Liver (tissue), 9 donors: Measurements from ENCODE around the gene ANGPT4. TPM values are rescaled to one million over a fixed set of nuclear protein-coding genes. Genes with fewer than 3 reads are reported as not detected.

ENCODE experiments used
- DNase-seq: peaks from one replicate; pipeline ENCODE4 v3.0.0-alpha.2; 2017; ENCODE audit warnings: low spot score
- H3K27ac ChIP-seq, 2 donors: one replicate each; pipeline ENCODE4 v1.7.0; 2013; ENCODE audit warnings: inconsistent platforms in 2 of 2, low read length in 2 of 2, control low read depth in 1 of 2, low read depth in 1 of 2, mild to moderate bottlenecking in 1 of 2
- H3K27me3 ChIP-seq, 4 donors: one replicate each; pipeline versions ENCODE4 v1.6.1 to v1.7.0; 2013; ENCODE audit warnings: low read length in 3 of 4, inconsistent platforms in 1 of 4, mild to moderate bottlenecking in 1 of 4, moderate library complexity in 1 of 4; ENCODE audit not compliant: control insufficient read depth in 4 of 4, insufficient read depth in 4 of 4
- H3K36me3 ChIP-seq, 4 donors: one replicate each; pipeline versions ENCODE4 v1.6.1 to v1.7.0; 2013; ENCODE audit warnings: low read length in 3 of 4, mild to moderate bottlenecking in 3 of 4, low read depth in 1 of 4, moderate library complexity in 1 of 4; ENCODE audit not compliant: control insufficient read depth in 4 of 4, insufficient read depth in 3 of 4
- H3K4me1 ChIP-seq, 4 donors: one replicate each; pipeline versions ENCODE4 v1.6.1 to v1.7.0; 2013; ENCODE audit warnings: low read length in 3 of 4, mild to moderate bottlenecking in 3 of 4, moderate library complexity in 1 of 4; ENCODE audit not compliant: control insufficient read depth in 4 of 4, insufficient read depth in 4 of 4
- H3K4me3 ChIP-seq, 3 donors: one replicate each; pipeline versions ENCODE4 v1.6.1 to v1.7.0; 2013; ENCODE audit warnings: low read length in 3 of 3, control low read depth in 1 of 3, low read depth in 1 of 3, mild to moderate bottlenecking in 1 of 3
- H3K9ac ChIP-seq, 2 donors: one replicate each; pipeline ENCODE4 v1.7.0; 2013; ENCODE audit warnings: low read length in 2 of 2, mild to moderate bottlenecking in 2 of 2, moderate library complexity in 2 of 2, control low read depth in 1 of 2, low read depth in 1 of 2
- H3K9me3 ChIP-seq, 4 donors: one replicate each; pipeline versions ENCODE4 v1.6.1 to v1.7.0; 2013; ENCODE audit warnings: low read length in 3 of 4; ENCODE audit not compliant: control insufficient read depth in 4 of 4
- ATF3 ChIP-seq: IDR thresholded peaks from 2 replicates; pipeline ENCODE4 v1.6.1; 2016; ENCODE audit warnings: antibody characterized with exemption
- CTCF ChIP-seq: fragments of 150-350 bp; IDR thresholded peaks from 2 replicates; pipeline ENCODE4 v1.5.1; 2017; ENCODE audit warnings: improper control_type of control experiment, low read depth, low read length; ENCODE audit not compliant: missing input control
- EGR1 ChIP-seq, 2 donors: IDR thresholded peaks; 2 replicates each; pipeline ENCODE4 v1.6.1; 2016 to 2018; ENCODE audit warnings: antibody characterized with exemption in 2 of 2, low read depth in 2 of 2
- FOXA1 ChIP-seq: IDR thresholded peaks from 2 replicates; pipeline ENCODE4 v1.6.1; 2016; ENCODE audit warnings: antibody characterized with exemption
- FOXA2 ChIP-seq: IDR thresholded peaks from 2 replicates; pipeline ENCODE4 v1.6.1; 2016; ENCODE audit warnings: antibody characterized with exemption
- GABPA ChIP-seq, 2 donors: IDR thresholded peaks in 1 of 2; conservative IDR thresholded peaks in 1 of 2; 2 replicates each; pipeline ENCODE4 v1.6.1; 2016; ENCODE audit warnings: antibody characterized with exemption in 2 of 2, mild to moderate bottlenecking in 1 of 2, moderate library complexity in 1 of 2
- HNF4A ChIP-seq, 2 donors: conservative IDR thresholded peaks; 2 replicates each; pipeline ENCODE4 v1.6.1; 2016; ENCODE audit warnings: antibody characterized with exemption in 2 of 2, mild to moderate bottlenecking in 2 of 2
- HNF4G ChIP-seq: IDR thresholded peaks from 2 replicates; pipeline ENCODE4 v1.6.1; 2016; ENCODE audit warnings: antibody characterized with exemption
- JUND ChIP-seq, 2 donors: IDR thresholded peaks; 2 replicates each; pipeline ENCODE4 v1.6.1; 2016; ENCODE audit warnings: antibody characterized with exemption in 2 of 2
- MAX ChIP-seq: IDR thresholded peaks from 2 replicates; pipeline ENCODE4 v1.6.1; 2016; ENCODE audit warnings: antibody characterized with exemption
- NR2F2 ChIP-seq: IDR thresholded peaks from 2 replicates; pipeline ENCODE4 v1.6.1; 2016; ENCODE audit warnings: antibody characterized with exemption
- RAD21 ChIP-seq, 2 donors: IDR thresholded peaks; 2 replicates each; pipeline ENCODE4 v1.6.1; 2016; ENCODE audit warnings: antibody characterized with exemption in 2 of 2, mild to moderate bottlenecking in 2 of 2
- RXRA ChIP-seq, 2 donors: IDR thresholded peaks; 2 replicates each; pipeline ENCODE4 v1.6.1; 2017 to 2018; ENCODE audit warnings: antibody characterized with exemption in 2 of 2, mild to moderate bottlenecking in 1 of 2
- SP1 ChIP-seq: IDR thresholded peaks from 2 replicates; pipeline ENCODE4 v1.6.1; 2018; ENCODE audit warnings: antibody characterized with exemption, mild to moderate bottlenecking
- YY1 ChIP-seq: IDR thresholded peaks from 2 replicates; pipeline ENCODE4 v1.6.1; 2016; ENCODE audit warnings: antibody characterized with exemption, mild to moderate bottlenecking
- ZBTB33 ChIP-seq: IDR thresholded peaks from 2 replicates; pipeline ENCODE4 v1.6.1; 2016; ENCODE audit warnings: antibody characterized with exemption
- WGBS: extraction: QIAGEN DNeasy Blood & Tissue Kit; methylation state at CpG from one replicate; pipeline ENCODE4 v1.1.7; 2013; 5-methylcytosine and 5-hydroxymethylcytosine counted together
- polyA plus RNA-seq, 2 donors: library from polyadenylated mRNA; stranded (reverse) in 1 of 2; unstranded in 1 of 2; fragments of 200-250 nt in 1 of 2; fragments of >200 nt in 1 of 2; fragmentation: Nextera tagmentation in 1 of 2; extraction: Ambion mirVana in 1 of 2; gene quantifications; one replicate each; pipeline versions ENCODE4 v1.2.1 to v1.2.3, GENCODE V29; 2013 to 2015
- total RNA-seq, 2 donors: library from RNA; depleted of rRNA; stranded (reverse); fragments of >200 nt; gene quantifications; one replicate each; pipeline ENCODE4 v1.2.3, GENCODE V29; 2014
- donor health status: healthy.
- donor health status: healthy.
- donor health status: healthy.
- donor health status: healthy.
- donor health status: healthy.

Gene ANGPT4
- total and polyA plus RNA-seq, 4 donors: 0.05 to 0.13 (median 0.08) TPM

GRCh38 chr20:824490-824889 is 91.6 kb downstream of the ANGPT4 start:
- Histone ChIP-seq H3K27me3 (no peaks in the 10 kb centered on the region), H3K27ac (no peak overlapping the region), H3K9ac (no peak overlapping the region), H3K36me3 (no peaks in the 10 kb centered on the region), H3K9me3 (no peaks in the 10 kb centered on the region), H3K4me3 (no peak overlapping the region), H3K4me1 (no peaks in the 10 kb centered on the region)
- DNase-seq: no peak
- 95% methylated on average over 4 of the region's 4 CpGs for WGBS
- TF ChIP-seq NR2F2 (no peak), JUND (IDR thresholded peaks at IDR 0.05) (no peak), EGR1 (IDR thresholded peaks at IDR 0.05; ENCODE audit: low read depth in 2 of 2) (no peak), HNF4A (conservative IDR thresholded peaks at IDR 0.05) (no peak)

GRCh38 chr20:823574-823902 is 92.6 kb downstream of the ANGPT4 start:
- no peak for DNase-seq

GRCh38 chr20:822651-823573 is 93.2 kb downstream of the ANGPT4 start:
- WGBS: 77% methylated on average over 12 of the region's 12 CpGs
- Histone ChIP-seq H3K27ac (no peak overlapping the region), H3K36me3 (no peaks in the 10 kb centered on the region), H3K9me3 (no peaks in the 10 kb centered on the region), H3K27me3 (no peaks in the 10 kb centered on the region), H3K4me3 (no peak overlapping the region), H3K9ac (no peak overlapping the region), H3K4me1 (no peaks in the 10 kb centered on the region)
- DNase-seq: no peak
- TF ChIP-seq ATF3: no peak
- TF ChIP-seq YY1: no peak
- TF ChIP-seq JUND (IDR thresholded peaks at IDR 0.05): no peak
- no peak for TF ChIP-seq RXRA (IDR thresholded peaks at IDR 0.05)
- no peak for TF ChIP-seq SP1

More at GRCh38 chr20:823574-823902, 92.6 kb downstream of the ANGPT4 start:
- 95% methylated on average over 4 of the region's 4 CpGs for WGBS
- Histone ChIP-seq H3K4me3 (no peak overlapping the region), H3K27me3 (no peaks in the 10 kb centered on the region), H3K36me3 (no peaks in the 10 kb centered on the region), H3K27ac (no peak overlapping the region), H3K4me1 (no peaks in the 10 kb centered on the region), H3K9ac (no peak overlapping the region), H3K9me3 (no peaks in the 10 kb centered on the region)
- TF ChIP-seq GABPA (IDR thresholded peaks at IDR 0.05 in 1 of 2, conservative IDR thresholded peaks at IDR 0.05 in 1 of 2) (no peak), MAX (no peak), HNF4G (no peak), RAD21 (IDR thresholded peaks at IDR 0.05) (no peak)

GRCh38 chr20:821731-822065 is 94.4 kb downstream of the ANGPT4 start:
- Histone ChIP-seq H3K27ac (no peak overlapping the region), H3K27me3 (no peaks in the 10 kb centered on the region), H3K9me3 (no peaks in the 10 kb centered on the region), H3K4me1 (no peaks in the 10 kb centered on the region), H3K36me3 (no peaks in the 10 kb centered on the region), H3K4me3 (no peak overlapping the region), H3K9ac (no peak overlapping the region)
- 89% methylated on average over 3 of the region's 3 CpGs for WGBS
- TF ChIP-seq JUND (IDR thresholded peaks at IDR 0.05) (no peak), MAX (no peak), CTCF (no peak), ZBTB33 (no peak), YY1 (no peak), FOXA1 (no peak), RAD21 (IDR thresholded peaks at IDR 0.05) (no peak), EGR1 (IDR thresholded peaks at IDR 0.05; ENCODE audit: low read depth in 2 of 2) (no peak), FOXA2 (no peak)
- DNase-seq: no peak
